Activated T-helper 9 cell treated with anti-CD3 and anti-CD28 coated beads, Interleukin-2, amount 50 U/mL, for 16 hours (primary cell): ENCODE measurements around the gene FLT1.

Source experiments
- DNase-seq: peaks from one replicate; pipeline ENCODE4 v3.0.0-alpha.2; 2020; ENCODE audit warnings: low read depth

The FLT1 gene

GRCh38 chr13:28528848-28529247, 33.9 kb upstream of the FLT1 start:
- DNase-seq, result no peak

- no peak for DNase-seq
Measured at GRCh38 chr13:28528388-28528787, 33.5 kb upstream of the FLT1 start.

- no peak for DNase-seq
Measured at GRCh38 chr13:28527629-28528028, 32.7 kb upstream of the FLT1 start.

- no peak for DNase-seq
Measured at GRCh38 chr13:28526876-28527275, 31.9 kb upstream of the FLT1 start.

DNA sequence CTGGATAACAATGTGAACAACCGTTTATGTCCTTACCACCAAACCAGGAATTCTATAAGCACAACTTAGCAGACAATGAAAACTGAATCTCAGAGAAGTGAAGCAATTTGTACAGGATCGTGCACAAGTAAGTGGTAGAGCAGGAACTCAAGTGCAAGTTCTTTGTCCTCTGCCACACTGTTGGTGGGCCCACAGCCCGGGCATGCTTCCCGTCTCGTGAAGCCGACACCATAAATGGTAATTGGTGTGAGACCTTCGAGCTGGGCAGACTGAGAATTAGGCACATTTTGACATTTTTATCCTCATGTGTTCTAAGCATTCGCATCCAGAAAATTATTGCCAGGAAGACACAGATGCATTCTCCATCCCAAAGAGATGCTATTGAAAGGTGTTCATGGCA, 27.9 kb upstream of the FLT1 start:
- DNase-seq, result no peak

- DNase-seq, result no peak
Measured at GRCh38 chr13:28513745-28514144, 18.8 kb upstream of the FLT1 start.

DNA sequence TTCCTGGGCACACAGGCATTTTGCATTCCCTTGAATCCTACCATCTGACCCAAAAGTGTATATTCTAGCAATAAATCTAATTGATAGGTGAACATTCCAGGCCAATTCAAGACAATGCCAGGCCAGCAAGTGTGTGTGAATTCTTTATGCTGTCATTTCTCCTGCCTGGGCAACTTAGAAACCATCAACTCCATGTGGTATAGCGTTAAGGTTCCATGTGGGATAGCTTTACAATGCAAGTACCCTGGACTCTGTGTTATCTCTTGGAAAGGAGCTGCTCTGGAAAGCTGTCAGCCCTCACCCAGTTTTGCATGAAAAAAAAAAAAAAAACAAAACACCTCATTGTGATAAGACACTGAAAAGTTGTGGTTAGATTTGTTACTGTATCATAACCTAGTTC, 15.6 kb upstream of the FLT1 start:
- no peak for DNase-seq

DNA sequence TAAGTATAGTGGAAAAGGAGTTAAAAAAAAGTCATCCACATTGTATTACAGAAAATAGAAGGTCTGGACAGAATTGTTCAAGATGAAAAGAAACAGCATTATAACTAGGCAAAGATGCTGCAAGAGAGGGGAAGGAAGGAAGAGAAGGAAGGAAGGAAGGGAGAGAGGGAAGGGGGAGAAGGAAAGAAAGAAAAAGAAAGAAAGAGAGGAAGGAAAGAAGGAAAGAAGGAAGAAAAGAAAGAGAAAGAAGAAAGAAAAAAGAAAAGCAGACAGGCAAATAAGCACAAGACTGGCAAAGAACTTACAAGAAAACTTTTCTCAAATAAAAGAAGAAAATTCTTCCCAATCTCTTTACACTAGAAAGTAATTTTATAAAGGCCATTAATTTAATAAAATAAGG, 15.1 kb upstream of the FLT1 start:
- DNase-seq, result no peak

DNA sequence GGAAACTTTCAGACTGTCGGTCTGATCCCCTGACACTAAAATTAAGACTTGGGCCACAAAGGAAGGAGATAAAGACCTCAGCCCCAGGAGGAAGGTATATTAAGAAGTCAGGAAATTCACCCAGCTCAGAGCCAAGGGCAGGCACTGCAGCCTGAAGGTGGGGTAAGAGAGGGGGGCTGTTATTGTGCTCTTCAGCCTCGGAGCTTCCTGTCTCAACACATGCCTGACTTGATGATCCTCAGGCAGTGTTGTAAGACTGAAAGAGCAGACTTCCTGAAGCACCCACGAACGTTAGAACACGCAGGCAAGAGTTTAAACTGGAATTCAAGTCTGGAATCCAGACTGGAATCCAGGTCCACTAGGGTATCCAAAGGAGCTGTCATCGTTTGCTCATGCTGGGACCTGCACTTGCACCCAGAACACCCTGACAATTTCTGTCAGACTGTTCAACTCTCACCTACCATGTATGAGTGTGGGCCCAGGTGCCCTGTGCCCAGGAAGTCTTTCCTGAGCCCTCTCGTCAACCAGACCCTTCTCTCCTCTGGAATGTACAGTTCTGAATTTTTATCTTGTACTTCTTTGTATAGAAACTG, 10.7 kb upstream of the FLT1 start:
- no peak for DNase-seq

DNA sequence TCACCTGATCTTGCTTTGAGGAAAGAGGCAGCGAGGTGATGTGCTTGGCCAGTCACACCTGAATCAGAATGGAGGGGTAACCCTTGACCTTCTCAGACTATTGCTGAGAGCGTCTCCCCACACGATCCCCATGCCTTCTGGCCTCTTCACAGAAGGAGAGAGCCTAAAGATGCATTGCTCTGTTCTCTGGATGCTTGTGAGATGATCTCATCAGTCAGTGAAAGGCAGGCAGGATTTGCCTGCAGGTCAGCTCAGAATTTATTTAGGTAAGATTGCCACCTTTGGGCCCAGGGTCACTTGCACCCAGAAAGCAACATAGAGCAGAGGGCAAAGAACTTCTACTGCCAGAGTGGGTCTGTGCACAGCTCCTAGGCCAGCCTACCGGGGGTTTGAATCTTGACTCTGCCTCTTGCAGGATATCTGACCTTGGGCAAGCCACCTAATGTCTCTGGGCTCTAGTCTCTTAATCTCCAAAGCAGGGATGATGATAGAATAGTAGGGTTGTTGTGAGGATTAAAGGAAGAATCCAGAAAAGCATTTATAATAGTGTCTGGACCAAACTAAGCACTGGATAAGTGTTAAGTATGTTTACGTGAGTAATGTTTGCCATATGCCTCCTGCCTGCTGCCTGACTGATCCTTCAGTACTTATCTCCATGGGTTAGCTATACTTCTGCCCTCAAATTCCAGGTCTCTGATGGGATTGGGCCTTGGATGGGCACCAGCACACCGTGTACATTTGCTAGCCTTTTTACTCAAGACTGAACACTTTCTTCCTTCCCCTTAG, 8.4 kb upstream of the FLT1 start:
- DNase-seq, result no peak

GRCh38 chr13:28501547-28501946, 6.6 kb upstream of the FLT1 start:
- no peak for DNase-seq

GRCh38 chr13:28499609-28500008, 4.7 kb upstream of the FLT1 start:
- no peak for DNase-seq

GRCh38 chr13:28498481-28499115, 3.7 kb upstream of the FLT1 start:
- no peak for DNase-seq

GRCh38 chr13:28497143-28497876, 2.4 kb upstream of the FLT1 start:
- no peak for DNase-seq

DNA sequence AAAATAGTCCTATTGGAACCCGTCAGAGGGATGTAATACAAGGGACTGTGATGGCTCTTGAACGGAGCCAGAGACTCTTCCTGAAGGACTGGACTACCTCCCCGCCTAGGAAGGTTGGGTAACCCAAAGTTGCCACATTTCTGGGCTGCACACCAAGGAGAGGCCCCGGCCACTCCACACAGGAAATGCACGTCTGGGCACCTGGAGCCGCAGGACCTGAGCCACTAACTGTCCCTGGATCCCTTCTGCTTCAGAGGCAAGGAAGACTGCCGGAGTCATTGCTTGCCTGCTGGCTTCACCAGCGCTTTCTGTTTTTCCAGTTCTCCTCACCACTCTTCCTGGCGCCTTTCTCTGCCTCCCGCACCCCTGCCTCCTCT, 1.2 kb upstream of the FLT1 start:
- DNase-seq, result no peak

- DNase-seq, result no peak
Measured at GRCh38 chr13:28495538-28496187, 735 bp upstream of the FLT1 start.

- DNase-seq, result no peak
Measured at GRCh38 chr13:28494504-28494777, 487 bp downstream of the FLT1 start.

GRCh38 chr13:28493740-28494503, 1.0 kb downstream of the FLT1 start:
- no peak for DNase-seq

DNA sequence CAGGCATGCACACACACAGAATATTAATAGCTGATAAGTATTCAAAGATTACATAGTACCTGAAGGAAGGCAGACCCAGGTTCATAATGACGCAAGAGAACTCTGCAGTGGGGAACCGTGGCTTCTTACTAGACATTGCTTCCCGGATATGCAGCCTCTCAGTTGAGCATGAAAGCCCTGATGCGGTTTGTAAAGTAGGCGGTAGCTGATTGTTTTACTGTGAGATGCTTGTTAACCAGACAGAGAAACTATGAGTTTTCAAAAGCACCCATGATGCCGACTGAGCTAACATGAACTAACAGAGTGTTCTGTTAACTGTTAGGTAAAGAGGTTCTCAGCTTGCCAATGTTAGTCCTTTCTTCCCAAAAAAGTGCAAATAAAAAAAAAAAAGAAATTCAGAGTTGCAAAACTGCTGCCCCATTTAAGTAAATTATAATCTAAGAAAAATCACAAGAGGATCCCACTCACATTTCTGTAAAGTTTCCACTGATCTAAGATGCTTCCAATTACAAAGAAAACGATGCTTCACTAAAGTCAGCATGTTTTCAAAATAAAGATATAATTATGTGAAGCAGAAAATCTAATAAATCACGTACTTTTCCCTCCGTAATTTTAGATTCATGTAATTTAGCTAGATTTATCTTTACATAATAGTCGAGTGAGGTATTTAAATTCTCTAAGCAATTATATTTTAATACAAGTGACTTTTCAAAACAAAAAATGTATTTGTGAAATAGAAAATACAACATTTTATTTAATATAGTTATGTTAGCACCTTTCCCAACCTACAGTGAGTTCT, 2.2 kb downstream of the FLT1 start:
- DNase-seq, result no peak

- DNase-seq, result no peak
Measured at GRCh38 chr13:28490061-28490460, 4.9 kb downstream of the FLT1 start.

DNA sequence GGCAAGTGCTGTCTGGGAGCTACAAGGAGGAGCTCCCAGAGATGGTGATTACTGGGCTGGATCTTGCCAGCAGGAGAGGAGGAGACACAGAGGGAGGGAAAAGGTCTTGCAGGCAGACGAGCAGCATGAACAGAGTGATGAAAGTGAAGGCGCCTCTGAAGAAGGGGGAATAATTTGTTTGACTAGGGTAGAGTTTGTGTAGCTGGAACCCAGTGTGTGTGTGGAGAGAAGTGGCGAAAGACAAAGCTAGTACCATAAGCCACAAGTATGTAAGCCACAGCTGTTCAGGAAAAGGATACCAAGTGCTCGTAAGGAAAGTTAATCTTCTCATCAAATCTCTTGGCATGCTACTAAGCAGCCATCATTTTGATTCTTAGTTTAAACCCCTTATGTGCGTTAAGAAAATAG, 5.4 kb downstream of the FLT1 start:
- no peak for DNase-seq
